OCI-LY1 (cell line): ENCODE results near the gene PARD3.

ENCODE experiments used
- EZH2 ChIP-seq: fragments of 200-600 bp; sonication (generic), shearing (Covaris generic); IDR thresholded peaks from 2 replicates; pipeline ENCODE4 v1.8.0; 2017; ENCODE audit warnings: borderline replicate concordance, mixed run types, mild to moderate bottlenecking, antibody characterized with exemption, low read length, moderate library complexity, mixed read lengths
- TF ChIP-seq, protein P1 (sequence below): fragments of 200-600 bp; sonication (generic), shearing (Covaris generic); IDR thresholded peaks from 2 replicates; pipeline ENCODE4 v1.5.1; 2017; ENCODE audit warnings: mild to moderate bottlenecking, antibody characterized with exemption, low read length, moderate library complexity, mixed read lengths

DNA sequence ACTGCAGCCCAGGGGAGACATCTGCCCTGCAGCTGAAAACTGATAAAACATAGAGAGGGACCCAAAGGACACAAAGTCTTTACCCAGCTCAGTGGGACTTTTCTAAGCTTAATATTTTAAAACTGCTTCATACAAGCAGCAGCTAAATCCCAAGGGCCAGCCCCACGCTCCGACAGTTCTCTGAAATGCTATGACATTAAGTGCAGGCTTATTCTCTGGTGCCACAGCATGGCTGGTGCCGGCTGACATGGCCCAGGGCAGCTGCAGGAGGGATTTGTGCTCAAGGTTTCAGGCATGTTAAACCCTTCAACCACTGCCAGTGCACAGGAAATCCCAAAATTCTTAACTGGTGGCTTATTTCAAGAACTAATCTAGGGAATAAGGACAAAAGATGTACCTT lies 170.9 kb downstream of the PARD3 start:
- TF ChIP-seq, protein P1, sequence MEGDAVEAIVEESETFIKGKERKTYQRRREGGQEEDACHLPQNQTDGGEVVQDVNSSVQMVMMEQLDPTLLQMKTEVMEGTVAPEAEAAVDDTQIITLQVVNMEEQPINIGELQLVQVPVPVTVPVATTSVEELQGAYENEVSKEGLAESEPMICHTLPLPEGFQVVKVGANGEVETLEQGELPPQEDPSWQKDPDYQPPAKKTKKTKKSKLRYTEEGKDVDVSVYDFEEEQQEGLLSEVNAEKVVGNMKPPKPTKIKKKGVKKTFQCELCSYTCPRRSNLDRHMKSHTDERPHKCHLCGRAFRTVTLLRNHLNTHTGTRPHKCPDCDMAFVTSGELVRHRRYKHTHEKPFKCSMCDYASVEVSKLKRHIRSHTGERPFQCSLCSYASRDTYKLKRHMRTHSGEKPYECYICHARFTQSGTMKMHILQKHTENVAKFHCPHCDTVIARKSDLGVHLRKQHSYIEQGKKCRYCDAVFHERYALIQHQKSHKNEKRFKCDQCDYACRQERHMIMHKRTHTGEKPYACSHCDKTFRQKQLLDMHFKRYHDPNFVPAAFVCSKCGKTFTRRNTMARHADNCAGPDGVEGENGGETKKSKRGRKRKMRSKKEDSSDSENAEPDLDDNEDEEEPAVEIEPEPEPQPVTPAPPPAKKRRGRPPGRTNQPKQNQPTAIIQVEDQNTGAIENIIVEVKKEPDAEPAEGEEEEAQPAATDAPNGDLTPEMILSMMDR: no peak
- TF ChIP-seq EZH2: no peak
